ACHN (cell line): ENCODE measurements around the gene RNF157.

ENCODE experiments used
- DNase-seq: peaks from one replicate; pipeline ENCODE4 v3.0.0-alpha.2; 2015
- in situ Hi-C: cut with HindIII; loops from 2 replicates; pipeline ENCODE4 v1.10.0; 2017; ENCODE audit warnings: low sequenced_read_pairs, low pct_ligation_motif_present, low pct_unique_long_range_greater_than_20kb

RNF157 gene

GRCh38 chr17:76154936-76155845, 85.1 kb downstream of the RNF157 start:
- in situ Hi-C loops, result no loop called here
- no peak for DNase-seq

DNA sequence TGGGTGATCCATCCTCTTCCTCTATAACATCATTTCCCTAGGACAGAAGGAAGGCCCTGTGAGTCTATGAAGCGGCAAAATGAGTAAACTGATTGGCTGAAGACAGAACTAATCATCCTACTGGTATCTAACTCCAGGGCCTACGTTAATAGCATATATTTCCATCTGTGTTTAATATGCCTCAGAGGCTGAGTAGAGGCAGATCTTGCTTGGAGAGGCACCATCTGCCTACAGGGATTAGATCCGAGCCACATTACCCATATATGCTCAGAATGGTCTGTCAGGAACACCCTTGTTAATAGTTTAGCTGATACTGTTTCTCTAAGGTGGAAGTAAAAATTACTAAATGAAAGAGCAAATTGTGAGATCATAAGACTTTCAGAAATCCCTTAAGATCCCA, 86.0 kb downstream of the RNF157 start:
- no peak for DNase-seq
- in situ Hi-C loops, result no loop called here

DNA sequence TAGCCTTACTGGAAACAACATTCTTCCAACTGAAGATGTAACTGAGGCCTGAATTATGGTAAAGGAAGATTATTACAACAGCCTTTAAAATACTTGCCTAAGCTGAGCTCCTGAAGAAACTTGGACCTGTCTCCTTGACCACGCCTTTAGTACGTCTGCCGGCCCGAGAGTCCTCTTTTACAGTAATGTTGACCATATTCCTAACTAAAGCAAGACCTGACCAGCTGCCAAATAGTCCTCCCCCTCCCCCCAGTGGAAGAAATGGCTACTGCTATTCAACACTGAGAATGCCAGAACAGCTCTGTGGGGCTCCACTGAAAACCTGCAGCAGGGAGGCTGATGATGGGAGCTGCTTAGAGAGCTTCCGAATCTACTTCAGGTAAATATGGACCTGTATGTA, 86.7 kb downstream of the RNF157 start:
- in situ Hi-C loops, result no loop called here
- peak; percentile 10 for DNase-seq

- DNase-seq, result no peak
- in situ Hi-C loops, result no loop called here
Measured at GRCh38 chr17:76153202-76153601, 87.1 kb downstream of the RNF157 start.

DNA sequence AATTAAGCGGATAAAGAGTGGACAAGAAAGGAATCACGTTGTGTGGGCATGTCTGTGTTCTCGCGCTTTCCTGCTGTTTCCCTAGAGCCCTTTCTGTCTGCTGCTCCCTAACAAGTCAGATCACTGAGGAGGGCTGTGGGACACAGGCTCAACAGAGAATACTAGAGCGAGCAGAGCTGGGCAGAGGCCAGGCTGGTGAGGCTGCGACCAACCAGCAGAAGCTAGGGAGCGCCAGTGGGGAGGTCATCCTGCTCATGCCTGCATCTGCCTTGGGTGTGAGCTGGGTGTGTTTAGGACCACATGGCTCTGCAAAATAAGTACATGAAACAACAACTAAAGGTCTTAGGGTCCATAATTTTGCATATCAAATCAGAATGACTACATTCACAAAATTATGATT, 87.7 kb downstream of the RNF157 start:
- DNase-seq, result no peak
- in situ Hi-C loops, result no loop called here

DNA sequence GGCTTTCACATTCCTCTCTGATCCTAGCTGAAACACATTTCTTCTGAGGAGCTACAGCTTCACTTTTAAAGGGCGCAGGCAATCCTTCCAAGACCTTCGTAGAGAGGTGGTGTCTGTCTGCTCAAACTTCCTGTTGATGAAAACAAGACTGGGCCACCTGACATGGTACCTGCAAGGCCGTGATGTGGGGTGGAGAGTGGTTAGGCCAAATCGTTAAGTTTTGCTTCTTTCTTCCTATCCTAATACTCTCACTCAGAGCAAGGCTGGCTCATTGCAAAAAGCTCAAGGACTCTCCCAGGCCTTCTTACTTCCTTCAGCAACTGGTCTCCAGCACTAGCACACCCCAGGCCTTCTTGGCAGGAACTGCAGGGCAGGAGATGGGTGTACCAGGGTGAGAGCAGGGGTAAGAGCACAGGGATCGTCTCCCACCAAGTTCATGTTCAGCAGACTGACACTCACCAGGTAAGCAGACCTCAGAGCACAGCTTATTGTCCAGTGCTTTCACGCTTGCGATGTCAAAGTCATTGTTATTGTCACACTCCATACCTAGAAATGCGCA, 88.3 kb downstream of the RNF157 start:
- no peak for DNase-seq
- in situ Hi-C loops, result no loop called here

DNA sequence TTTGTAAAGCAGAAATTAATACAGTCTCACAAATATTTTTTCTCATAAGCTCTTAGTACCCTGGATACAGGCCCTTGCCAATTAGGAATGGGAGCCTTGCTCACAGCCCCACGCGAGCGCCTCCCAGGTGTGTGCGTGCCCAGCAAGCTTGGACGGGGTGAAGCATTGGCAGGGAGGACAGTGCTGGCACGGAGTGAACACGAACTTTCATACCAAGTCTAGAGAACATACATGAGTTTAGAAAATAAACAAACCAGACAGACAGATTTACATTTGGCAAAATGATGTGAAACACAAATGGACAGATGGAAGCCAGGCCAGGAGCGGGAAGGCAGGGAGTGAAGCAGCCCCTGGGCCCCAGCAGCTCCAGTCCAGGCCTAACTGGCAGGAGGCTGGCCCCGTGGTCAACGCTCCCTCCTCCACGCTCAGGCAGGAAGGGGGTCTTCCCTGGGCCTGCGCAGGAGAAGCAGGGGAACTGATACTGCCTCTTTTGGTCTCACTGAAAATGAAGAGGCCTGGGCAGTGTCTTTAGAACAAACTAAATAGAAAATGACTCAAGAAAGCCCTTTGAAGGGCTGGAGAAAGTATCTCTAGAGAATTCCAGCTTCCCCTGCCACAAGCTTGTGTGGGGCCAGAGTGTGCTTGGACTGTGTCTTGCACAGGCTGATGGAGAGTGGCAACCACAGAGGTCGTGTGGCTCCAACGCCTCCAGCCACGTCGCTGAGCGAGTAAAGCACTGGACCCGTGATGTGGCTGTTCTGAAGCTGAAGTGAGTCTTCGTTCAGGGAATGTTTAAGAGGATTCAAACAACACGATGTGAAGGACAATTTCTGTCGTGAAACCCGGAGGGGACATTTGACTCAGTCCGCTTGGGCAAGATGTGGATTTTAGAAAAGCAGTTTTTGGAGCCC, 89.3 kb downstream of the RNF157 start:
- DNase-seq, result no peak
- in situ Hi-C loops, result no loop called here

GRCh38 chr17:76149214-76149613, 91.1 kb downstream of the RNF157 start:
- no peak for DNase-seq
- in situ Hi-C loops, result no loop called here

DNA sequence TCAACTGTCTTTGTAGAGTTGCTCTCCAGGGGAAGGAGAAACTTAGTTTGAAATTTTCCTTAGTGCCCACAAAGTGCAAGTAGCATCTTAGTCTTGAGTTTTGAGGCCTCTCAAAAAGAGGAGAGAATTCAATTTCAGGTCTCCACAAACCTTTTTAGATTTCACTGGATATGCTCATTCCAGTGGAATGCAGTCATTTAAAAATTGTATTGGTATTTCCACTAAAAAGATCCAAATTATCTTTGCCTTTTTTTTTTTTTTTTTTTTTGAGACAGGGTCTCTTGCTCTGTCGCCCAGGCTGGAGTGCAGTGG, 92.3 kb downstream of the RNF157 start:
- DNase-seq, result no peak
- in situ Hi-C loops, result no loop called here

GRCh38 chr17:76147211-76148014, 92.9 kb downstream of the RNF157 start:
- in situ Hi-C loops, result no loop called here
- peak; percentile 48 for DNase-seq

DNA sequence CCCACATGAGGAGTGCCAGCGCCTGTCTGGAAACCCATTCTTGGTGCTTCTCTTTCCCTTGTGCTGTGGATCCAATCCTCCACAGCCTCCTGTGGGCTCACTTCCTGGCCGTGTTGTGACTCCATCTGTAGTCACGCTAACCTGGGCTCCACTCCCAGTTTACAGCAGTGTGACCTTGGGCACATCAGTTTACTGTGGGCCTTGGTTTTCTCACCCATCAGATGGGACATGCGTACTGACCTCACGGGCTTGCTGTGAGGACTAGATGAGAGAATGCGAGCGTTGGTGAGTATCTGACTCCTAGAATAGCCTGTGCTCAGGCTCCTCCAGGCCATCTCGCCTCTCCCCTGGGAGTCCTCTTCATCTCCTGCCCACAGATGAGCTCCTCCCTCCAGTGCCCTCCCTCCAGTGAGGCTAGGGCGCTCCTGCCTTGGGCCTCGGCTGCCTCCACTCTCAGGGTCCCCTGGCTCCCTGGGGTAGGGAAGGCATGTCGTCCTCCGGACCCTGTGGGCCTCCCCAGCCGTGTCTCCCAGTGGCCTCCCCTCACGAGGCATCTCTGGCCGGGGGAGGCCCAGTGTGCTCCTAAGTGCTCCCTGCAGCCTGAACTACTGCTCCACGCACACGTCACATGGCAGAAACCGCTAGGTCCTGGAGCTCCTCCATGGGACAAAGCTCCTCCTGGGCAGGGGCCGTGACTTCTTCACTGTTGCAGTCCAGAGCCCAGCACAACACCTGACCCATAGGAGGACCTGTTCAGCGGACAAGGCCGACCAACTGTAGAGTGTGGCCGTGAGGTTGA, 94.0 kb downstream of the RNF157 start:
- in situ Hi-C loops, result no loop called here

DNA sequence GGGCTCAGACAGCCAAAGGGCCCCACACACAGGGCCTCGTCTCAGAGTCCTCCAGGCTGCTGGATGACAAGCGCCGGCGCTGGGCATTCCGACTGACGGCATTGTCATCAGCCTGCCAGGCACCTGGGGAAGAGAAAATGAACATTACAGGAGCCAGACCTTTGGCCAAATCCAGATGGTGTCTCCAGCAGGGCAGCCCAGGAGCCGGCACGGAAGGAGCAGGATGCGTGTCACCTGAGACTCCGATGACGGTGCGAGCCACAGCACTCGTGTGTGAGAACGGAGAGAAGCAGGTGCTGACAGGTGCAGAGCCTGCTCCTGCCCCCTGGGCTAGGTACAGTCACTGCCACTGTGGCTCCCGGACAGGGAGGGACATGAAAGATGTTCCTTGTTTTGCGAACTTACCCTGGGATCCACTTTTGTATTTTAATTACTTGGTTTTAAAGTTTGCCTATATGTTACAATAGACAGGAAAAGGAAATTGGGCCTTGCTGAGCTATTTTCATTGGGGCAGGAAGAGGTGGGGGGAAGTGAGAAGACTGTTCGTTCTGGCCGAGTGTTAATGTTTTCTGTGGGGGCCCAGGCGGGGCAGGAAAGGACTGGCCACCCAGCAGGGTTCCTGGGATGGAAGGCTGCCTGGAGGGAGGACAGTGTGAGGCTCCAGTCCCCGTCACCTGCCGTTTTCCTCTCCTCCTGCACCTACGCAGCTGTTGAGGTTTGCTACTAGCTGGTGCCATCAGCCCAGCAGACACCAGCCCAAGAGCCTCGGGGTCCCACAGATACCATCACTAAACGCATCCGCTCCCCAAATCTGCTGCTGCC, 94.9 kb downstream of the RNF157 start:
- DNase-seq, result no peak
- in situ Hi-C loops, result no loop called here

More for the DNA sequence above, 94.0 kb downstream of the RNF157 start:
- DNase-seq, result no peak

GRCh38 chr17:76142585-76143041, 97.7 kb downstream of the RNF157 start:
- in situ Hi-C loops, result no loop called here
- no peak for DNase-seq

GRCh38 chr17:76142039-76142584, 98.2 kb downstream of the RNF157 start:
- no peak for DNase-seq
- in situ Hi-C loops, result no loop called here

DNA sequence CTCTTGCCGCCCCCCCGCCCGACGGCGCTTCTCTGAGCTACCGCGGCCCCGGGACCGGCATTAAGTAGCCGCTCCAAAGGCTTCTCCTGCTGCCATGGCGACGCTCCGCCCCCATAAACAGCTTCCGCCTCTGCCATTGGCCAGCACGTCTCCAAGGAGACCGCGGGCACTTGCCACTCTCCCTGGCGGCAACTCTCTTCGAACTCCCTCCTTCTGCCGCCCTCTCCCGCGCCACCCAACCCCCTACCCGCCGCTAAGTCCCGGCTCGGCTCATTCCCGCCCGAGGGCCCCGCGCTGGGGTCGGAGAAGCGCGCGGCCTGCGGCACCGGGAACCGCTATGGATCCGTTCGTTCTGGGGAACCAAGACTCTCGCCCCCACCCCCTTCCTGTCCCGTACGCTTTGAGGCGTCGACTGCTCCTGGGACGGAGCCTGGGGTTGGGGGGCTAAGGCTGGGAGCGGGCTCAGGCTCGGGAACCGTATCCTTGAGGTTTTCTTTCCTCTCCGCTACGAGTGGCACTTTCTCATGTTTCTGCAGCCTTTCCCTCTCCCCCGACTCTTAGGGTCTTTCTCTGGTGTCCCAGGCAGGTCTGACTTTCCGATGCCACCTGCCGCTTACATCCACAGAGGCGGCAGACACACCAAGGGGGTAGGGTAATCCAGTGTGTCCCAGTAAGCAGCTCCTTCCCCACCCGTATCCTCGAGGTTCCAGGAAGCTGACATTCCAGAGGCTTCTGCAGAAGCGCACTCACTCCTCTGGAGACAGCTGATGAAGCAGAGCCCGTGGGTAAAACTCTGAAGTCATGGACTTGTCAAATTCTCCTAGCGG, 98.9 kb downstream of the RNF157 start, which contains the start of gene FOXJ1:
TSS of gene FOXJ1 (minus strand) at position 34 of the 827 bp plus-strand sequence. CDS start 850 bp downstream, outside the sequence.
- in situ Hi-C loops, result no loop called here
- peak; percentile 95 for DNase-seq
